Mesendoderm (in vitro differentiated cells): ENCODE data around the gene C2.
A peak's percentile ranks its signal among the peaks of the same experiment; 100 is the strongest.

Experiments
- DNase-seq: peaks from one replicate; pipeline ENCODE4 v3.0.0; 2013
- H2AK5ac ChIP-seq: 2 replicates; pipeline ENCODE4 v1.6.1; 2013; ENCODE audit warnings: low read length, inconsistent platforms
- H2BK120ac ChIP-seq: 2 replicates; pipeline ENCODE4 v1.6.1; 2013; ENCODE audit warnings: low read depth, mild to moderate bottlenecking, low read length, moderate library complexity, mixed read lengths
- H2BK15ac ChIP-seq: replicated peaks from 2 replicates; pipeline ENCODE4 v1.6.1; 2013; ENCODE audit warnings: low read depth, mild to moderate bottlenecking, moderate library complexity
- H2BK5ac ChIP-seq: 2 replicates; pipeline ENCODE4 v1.6.1; 2013; ENCODE audit warnings: low read length, inconsistent platforms
- H3K18ac ChIP-seq: 2 replicates; pipeline ENCODE4 v1.6.1; 2013; ENCODE audit warnings: mild to moderate bottlenecking, low read length, mixed read lengths
- H3K23ac ChIP-seq: one replicate; pipeline ENCODE4 v1.6.1; 2013; ENCODE audit warnings: low read length
- H3K27ac ChIP-seq: 2 replicates; pipeline ENCODE4 v1.5.1; 2013; ENCODE audit warnings: low read depth, mild to moderate bottlenecking, inconsistent platforms, low read length, moderate library complexity
- H3K27me3 ChIP-seq: 2 replicates; pipeline ENCODE4 v1.6.1; 2013; ENCODE audit warnings: low read length, control low read depth, mild to moderate bottlenecking, inconsistent platforms; ENCODE audit not compliant: insufficient read depth, poor library complexity
- H3K36me3 ChIP-seq: 2 replicates; pipeline ENCODE4 v1.6.1; 2013; ENCODE audit warnings: low read length, inconsistent platforms; ENCODE audit not compliant: control insufficient read depth, insufficient read depth
- H3K4ac ChIP-seq: one replicate; pipeline ENCODE4 v1.6.1; 2013; ENCODE audit warnings: low read depth, mild to moderate bottlenecking, low read length, moderate library complexity
- H3K4me1 ChIP-seq: 2 replicates; pipeline ENCODE4 v1.6.1; 2013; ENCODE audit warnings: low read depth, low read length, inconsistent platforms; ENCODE audit not compliant: control insufficient read depth
- H3K4me2 ChIP-seq: 2 replicates; pipeline ENCODE4 v1.6.1; 2013; ENCODE audit warnings: low read length
- H3K4me3 ChIP-seq: 2 replicates; pipeline ENCODE4 v1.5.1; 2013; ENCODE audit warnings: mild to moderate bottlenecking, low read length
- H3K56ac ChIP-seq: one replicate; pipeline ENCODE4 v1.6.1; 2013; ENCODE audit warnings: low read length
- H3K79me1 ChIP-seq: 2 replicates; pipeline ENCODE4 v1.6.1; 2013; ENCODE audit warnings: low read length, inconsistent platforms
- H3K79me2 ChIP-seq: 2 replicates; pipeline ENCODE4 v1.6.1; 2013; ENCODE audit warnings: mild to moderate bottlenecking, low read length; ENCODE audit not compliant: control insufficient read depth, insufficient read depth
- H3K9ac ChIP-seq: 2 replicates; pipeline ENCODE4 v1.6.1; 2013; ENCODE audit warnings: low read length, inconsistent platforms
- H4K5ac ChIP-seq: one replicate; pipeline ENCODE4 v1.6.1; 2013; ENCODE audit warnings: low read length
- H4K8ac ChIP-seq: one replicate; pipeline ENCODE4 v1.6.1; 2013; ENCODE audit warnings: low read depth, mild to moderate bottlenecking, control low read depth, low read length, moderate library complexity
- WGBS: extraction: QIAGEN DNeasy Blood & Tissue Kit; methylation state at CpG from one replicate; pipeline ENCODE4 v1.1.7; 2013; ENCODE audit warnings: low lambda C conversion rate, missing lambda C conversion rate; ENCODE audit not compliant: insufficient coverage; ENCODE audit errors: extremely low coverage; 5-methylcytosine and 5-hydroxymethylcytosine counted together

The C2 gene

DNA sequence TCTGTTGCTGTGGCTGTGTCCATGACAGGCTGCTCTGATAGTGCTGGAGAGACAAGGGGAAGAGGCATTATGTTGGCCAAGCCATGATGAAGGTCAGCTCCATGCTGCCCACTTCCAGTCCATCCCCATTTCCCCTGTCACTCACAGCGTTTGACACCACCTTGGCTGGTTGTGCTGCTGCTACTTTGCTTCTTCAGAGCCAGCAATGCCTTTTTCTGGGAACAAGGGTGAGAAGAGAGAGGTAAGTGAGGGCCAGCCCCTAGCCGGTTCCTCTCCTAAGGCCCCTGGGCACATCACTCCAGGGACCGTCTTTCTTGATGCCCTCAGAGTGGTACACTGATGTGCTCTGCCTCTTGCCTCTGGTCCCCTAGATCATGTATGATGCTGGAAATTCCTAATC, 29.3 kb downstream of the C2 start:
- Histone ChIP-seq H3K27me3 (no peaks in the 10 kb centered on the region), H2BK15ac (no peak overlapping the region), H3K56ac (no peak overlapping the region), H2BK5ac (no peak overlapping the region), H3K79me1 (peaks cover 18% of the 10 kb centered on the region), H3K18ac (no peak overlapping the region), H3K4me3 (no peak overlapping the region), H3K9ac (no peak overlapping the region), H3K23ac (no peak overlapping the region), H3K4me1 (peaks cover 5% of the 10 kb centered on the region), H3K79me2 (peaks cover 18% of the 10 kb centered on the region), H3K4me2 (no peak overlapping the region), H4K5ac (no peak overlapping the region), H4K8ac (no peak overlapping the region), H3K4ac (no peak overlapping the region), H2AK5ac (no peak overlapping the region), H3K27ac (no peak overlapping the region), H2BK120ac (no peak overlapping the region), H3K36me3 (peaks cover 6% of the 10 kb centered on the region)
- no peak for DNase-seq
- no CpG with 5 or more reads among the region's 3 CpGs for WGBS

DNA sequence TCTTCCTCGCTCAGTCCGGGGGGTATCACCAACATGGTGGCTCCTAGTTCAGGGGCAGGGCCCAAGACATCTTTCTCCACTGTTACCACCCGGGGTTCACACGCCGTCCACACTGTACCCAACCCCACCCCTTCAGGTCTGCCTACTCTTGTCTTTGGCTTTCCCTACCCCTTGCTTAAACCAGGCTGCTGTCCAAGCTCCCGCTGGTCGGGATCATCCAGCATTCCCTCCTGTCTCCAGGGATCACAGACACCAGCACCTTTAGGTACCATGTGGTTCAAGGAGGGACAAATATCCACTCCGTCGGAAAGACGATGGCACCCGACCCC, 30.9 kb downstream of the C2 start:
- Histone ChIP-seq H2BK15ac (no peak overlapping the region), H2BK120ac (no peak overlapping the region), H3K4me1 (peaks cover 5% of the 10 kb centered on the region), H4K5ac (no peak overlapping the region), H3K9ac (peak overlapping the region; percentile 88), H2BK5ac (no peak overlapping the region), H3K18ac (no peak overlapping the region), H4K8ac (no peak overlapping the region), H3K79me2 (peaks cover 18% of the 10 kb centered on the region), H3K79me1 (peaks cover 18% of the 10 kb centered on the region), H3K36me3 (peaks cover 6% of the 10 kb centered on the region), H2AK5ac (peak overlapping the region; percentile 31), H3K4me3 (peak overlapping the region; percentile 92), H3K4me2 (peak overlapping the region; percentile 94), H3K56ac (peak overlapping the region; percentile 90), H3K4ac (no peak overlapping the region), H3K27me3 (no peaks in the 10 kb centered on the region), H3K23ac (no peak overlapping the region), H3K27ac (no peak overlapping the region)
- no CpG with 5 or more reads among the region's 11 CpGs for WGBS
- no peak for DNase-seq

DNA sequence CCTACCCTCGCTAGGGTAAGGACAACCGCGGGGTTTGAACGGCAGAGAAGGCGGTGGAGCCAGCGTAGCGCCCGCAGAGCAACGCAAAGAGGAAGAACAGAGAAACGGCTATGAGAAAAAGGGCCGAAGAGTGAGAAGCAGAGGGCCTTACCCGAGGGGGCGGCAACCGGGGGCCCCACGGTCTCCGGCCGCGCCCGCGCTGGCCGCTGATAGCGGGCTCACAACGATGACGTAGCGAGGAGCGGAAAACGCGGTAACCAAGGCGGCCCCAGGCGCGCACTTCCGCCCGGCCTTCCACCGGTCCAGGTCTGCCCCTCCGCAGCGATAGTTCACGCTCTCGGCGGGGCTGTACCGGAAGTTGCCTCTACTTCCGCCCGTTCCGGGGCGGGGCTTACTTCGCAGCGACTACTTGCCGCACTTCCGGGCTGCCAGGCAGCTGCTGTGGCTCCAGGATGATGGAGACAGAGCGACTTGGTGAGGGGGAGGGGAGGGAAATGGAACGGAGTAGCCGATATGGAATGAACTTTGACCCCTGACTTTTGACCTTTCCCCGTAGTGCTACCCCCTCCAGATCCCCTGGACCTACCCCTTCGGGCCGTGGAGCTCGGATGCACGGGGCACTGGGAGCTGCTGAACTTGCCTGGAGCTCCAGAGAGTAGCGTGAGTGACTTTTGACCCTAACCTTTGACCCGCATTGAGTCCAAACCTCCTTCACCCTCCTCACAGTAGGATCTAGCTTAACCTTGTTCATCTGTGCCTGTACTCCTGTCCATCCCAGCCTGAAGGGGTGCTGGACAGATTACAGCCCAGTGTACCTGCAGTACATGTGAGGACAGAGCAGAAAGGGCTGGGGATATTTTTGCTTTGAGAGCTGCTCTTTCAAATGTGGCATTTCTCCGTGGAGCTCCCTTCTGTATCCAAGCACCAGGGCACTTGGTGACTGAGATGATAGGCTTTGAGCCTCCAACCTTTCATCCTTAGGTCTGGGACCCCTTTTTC, 31.5 kb downstream of the C2 start, which contains the start of the genes NELFE and SKIC2:
Gene NELFE (minus strand): TSS at position 231 of the 999 bp plus-strand sequence. CDS start 525 bp downstream, outside the sequence.
Gene SKIC2 (plus strand): TSS at position 435 of the 999 bp plus-strand sequence. CDS start 18 bp downstream, at position 453.
- Histone ChIP-seq H3K56ac (peak within 1 kb of the TSS; percentile 94), H3K36me3 (peaks cover 4% of the 10 kb centered on the region), H2BK120ac (no peak within 1 kb of the TSS), H3K4me2 (peak within 1 kb of the TSS; percentile 100), H2BK15ac (no peak within 1 kb of the TSS), H4K5ac (no peak within 1 kb of the TSS), H3K27ac (no peak within 1 kb of the TSS), H3K23ac (no peak within 1 kb of the TSS), H3K9ac (peak within 1 kb of the TSS; percentile 88), H2BK5ac (no peak within 1 kb of the TSS), H4K8ac (no peak within 1 kb of the TSS), H2AK5ac (peak within 1 kb of the TSS; percentile 91), H3K4me1 (peaks cover 5% of the 10 kb centered on the region), H3K79me2 (peaks cover 18% of the 10 kb centered on the region), H3K79me1 (peaks cover 18% of the 10 kb centered on the region), H3K4me3 (peak within 1 kb of the TSS; percentile 92), H3K18ac (no peak within 1 kb of the TSS), H3K27me3 (no peaks in the 10 kb centered on the region), H3K4ac (peak within 1 kb of the TSS; percentile 6)
- no CpG with 5 or more reads among the region's 59 CpGs for WGBS
- DNase-seq = peak; percentile 99

DNA sequence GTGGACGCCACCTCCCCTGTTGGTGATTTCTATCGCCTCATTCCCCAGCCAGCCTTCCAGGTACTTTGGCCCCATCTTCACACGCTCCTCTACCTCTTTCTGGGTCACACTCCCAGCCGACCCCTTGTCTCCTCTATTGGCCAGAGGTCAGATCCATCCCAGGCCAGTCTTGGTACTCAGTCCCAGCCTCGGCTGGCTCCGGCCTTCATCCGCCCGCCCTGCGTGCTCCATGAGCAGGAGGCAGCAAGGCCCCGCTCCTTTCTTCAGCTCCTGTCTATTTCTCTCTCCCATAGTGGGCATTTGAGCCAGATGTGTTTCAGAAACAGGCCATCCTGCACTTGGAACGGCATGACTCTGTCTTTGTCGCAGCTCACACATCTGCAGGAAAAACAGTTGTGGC, 34.1 kb downstream of the C2 start:
- peaks cover 5% of the 10 kb centered on the region for H3K4me1 ChIP-seq
- no CpG with 5 or more reads among the region's 12 CpGs for whole genome bisulfite sequencing

DNA sequence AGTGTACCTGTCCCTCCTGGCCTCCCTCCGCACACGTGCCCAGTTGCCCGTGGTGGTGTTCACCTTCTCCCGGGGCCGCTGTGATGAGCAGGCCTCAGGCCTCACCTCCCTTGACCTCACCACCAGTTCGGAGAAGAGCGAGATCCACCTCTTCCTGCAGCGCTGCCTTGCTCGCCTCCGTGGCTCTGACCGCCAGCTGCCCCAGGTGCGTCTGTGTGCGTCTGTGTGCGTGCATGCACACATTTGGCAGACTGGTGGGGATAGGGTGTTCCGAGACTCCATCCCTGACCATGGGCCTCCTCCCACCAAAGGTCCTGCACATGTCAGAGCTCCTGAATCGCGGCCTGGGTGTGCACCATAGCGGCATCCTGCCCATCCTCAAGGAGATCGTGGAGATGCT, 36.4 kb downstream of the C2 start:
- peaks cover 7% of the 10 kb centered on the region for H3K36me3 ChIP-seq
- H2AK5ac ChIP-seq = no peak overlapping the region
- H3K4me2 ChIP-seq = no peak overlapping the region
- no peak overlapping the region for H3K4ac ChIP-seq
- H3K27ac ChIP-seq = no peak overlapping the region
- peaks cover 8% of the 10 kb centered on the region for H3K79me2 ChIP-seq
- no peak overlapping the region for H2BK15ac ChIP-seq
- H3K79me1 ChIP-seq = peaks cover 8% of the 10 kb centered on the region
- no peaks in the 10 kb centered on the region for H3K27me3 ChIP-seq
- DNase-seq = no peak
- H2BK120ac ChIP-seq = no peak overlapping the region
- no peak overlapping the region for H3K56ac ChIP-seq
- H3K9ac ChIP-seq = no peak overlapping the region
- H3K18ac ChIP-seq = no peak overlapping the region
- H2BK5ac ChIP-seq = no peak overlapping the region
- H3K23ac ChIP-seq = no peak overlapping the region
- no CpG with 5 or more reads among the region's 19 CpGs for WGBS
- no peak overlapping the region for H4K5ac ChIP-seq
- no peak overlapping the region for H3K4me3 ChIP-seq
- H4K8ac ChIP-seq = no peak overlapping the region
- H3K4me1 ChIP-seq = peaks cover 2% of the 10 kb centered on the region

More for the DNA sequence above, 34.1 kb downstream of the C2 start:
- Histone ChIP-seq H2BK120ac (no peak overlapping the region), H3K4me3 (no peak overlapping the region), H3K79me2 (peaks cover 18% of the 10 kb centered on the region), H2AK5ac (no peak overlapping the region), H3K18ac (no peak overlapping the region), H3K36me3 (peaks cover 5% of the 10 kb centered on the region), H3K27ac (no peak overlapping the region), H3K4ac (no peak overlapping the region), H4K5ac (no peak overlapping the region), H3K56ac (no peak overlapping the region), H3K79me1 (peaks cover 18% of the 10 kb centered on the region), H2BK5ac (no peak overlapping the region), H4K8ac (no peak overlapping the region), H3K23ac (no peak overlapping the region), H2BK15ac (no peak overlapping the region), H3K27me3 (no peaks in the 10 kb centered on the region), H3K9ac (no peak overlapping the region), H3K4me2 (no peak overlapping the region)
- DNase-seq = no peak
